ENCODE measurements around the gene S100A14. TPM values are rescaled to one million over a fixed set of nuclear protein-coding genes. Genes with fewer than 3 reads are reported as not detected.
A peak's percentile ranks its signal among the peaks of the same experiment; 100 is the strongest.

Gene S100A14
- total and polyA plus RNA-seq, 2 of the 13 experiments (the other 11 are each of a cell fraction or from before 2014, with no cell fraction given), result 1.4 to 7.7 TPM

DNA sequence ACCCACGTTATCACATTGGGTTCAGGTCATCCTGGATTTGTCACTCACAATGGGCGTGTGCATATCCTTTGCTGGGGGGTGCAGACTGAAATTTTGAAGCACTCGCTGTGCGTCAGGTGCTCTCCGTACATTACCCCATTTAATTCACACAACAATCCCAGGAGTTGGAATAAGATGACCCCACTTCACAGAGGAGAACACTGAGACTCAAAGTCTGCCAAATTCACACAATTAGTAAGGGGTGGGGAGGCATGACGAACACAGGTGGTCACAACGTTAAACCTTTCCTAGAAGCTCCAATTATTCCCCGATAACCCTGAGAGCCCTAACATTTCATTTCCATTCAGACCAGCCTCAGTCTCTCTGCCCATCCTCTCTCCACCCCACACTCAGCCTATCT, 46.7 kb downstream of the S100A14 start:
- WGBS (ENCODE audit: low lambda C conversion rate), result 71% methylated on average over 8 of the region's 8 CpGs
- Histone ChIP-seq H3K9ac (ENCODE audit: insufficient read depth, low read depth, low read length) (no peak overlapping the region), H3K4me2 (ENCODE audit: low read depth, low read length) (no peak overlapping the region), H3K27ac (ENCODE audit: extremely low read length, insufficient read depth, low read length) (no peak overlapping the region), H3K4me1 (ENCODE audit: insufficient read depth, low read length) (peaks cover 61% of the 10 kb centered on the region), H4K20me1 (ENCODE audit: insufficient read depth, low read length) (no peaks in the 10 kb centered on the region), H2AFZ (ENCODE audit: low read length) (no peak overlapping the region), H3K9me3 (ENCODE audit: low read length) (no peaks in the 10 kb centered on the region), H3K79me2 (ENCODE audit: insufficient read depth, low read length) (no peaks in the 10 kb centered on the region), H3K4me3 (replicated peaks in 1 of 3; ENCODE audit: insufficient read depth in 1 of 3, low read depth in 2 of 3, low read length in 3 of 3) (no peak overlapping the region), H3K36me3 (replicated peaks in 1 of 2; ENCODE audit: control insufficient read depth in 1 of 2, insufficient read depth in 2 of 2, low read length in 2 of 2) (no peaks in the 10 kb centered on the region), H3K27me3 (ENCODE audit: control insufficient read depth in 1 of 2, insufficient read depth in 2 of 2, low read length in 2 of 2) (no peaks in the 10 kb centered on the region)
- DNase-seq (ENCODE audit: low spot score) (no peak), FAIRE-seq (no peak), ATAC-seq (no peak)
- POLR2A ChIA-PET, result interaction anchor here (1.1 kb wide), 1 partner anchor 40 kb away, joined by 3 read pairs; no protein-coding TSS in a partner anchor
- BruUV-seq (replicated peaks), result no TSS peak
- peak; percentile 60 for TF ChIP-seq ZNF629 (CRISPR knock-in tag; conservative IDR thresholded peaks at IDR 0.05)
- TF ChIP-seq ZNF609 (CRISPR knock-in tag; IDR thresholded peaks at IDR 0.05; ENCODE audit: borderline replicate concordance), result no peak
- CTCF ChIA-PET (ENCODE audit: low intra/inter-chr PET ratio, low total read pairs), result interaction anchor here (2.9 to 3.5 kb wide), 2 partner anchors 36 to 58 kb away, joined by 42 to 63 read pairs; no protein-coding TSS in a partner anchor
- in situ Hi-C loops (cut with HindIII; ENCODE audit: extremely low pct_ligation_motif_present, low pct_unique_long_range_greater_than_20kb) (loop anchor here (5.0 kb wide), 2 partner anchors 37 to 62 kb away; no protein-coding TSS in a partner anchor), intact Hi-C loops (cut with micrococcal nuclease; ENCODE audit: unreplicated experiment) (no loop called here)

Measured in HepG2 (cell line).